ENCODE data around the gene PLCXD3. TPM values are rescaled to one million over a fixed set of nuclear protein-coding genes. Genes with fewer than 3 reads are reported as not detected.

Gene PLCXD3
- total and polyA plus RNA-seq, 2 of the 4 experiments (the other 2 are of a cell fraction), result under 0.01 to 0.02 TPM

DNA sequence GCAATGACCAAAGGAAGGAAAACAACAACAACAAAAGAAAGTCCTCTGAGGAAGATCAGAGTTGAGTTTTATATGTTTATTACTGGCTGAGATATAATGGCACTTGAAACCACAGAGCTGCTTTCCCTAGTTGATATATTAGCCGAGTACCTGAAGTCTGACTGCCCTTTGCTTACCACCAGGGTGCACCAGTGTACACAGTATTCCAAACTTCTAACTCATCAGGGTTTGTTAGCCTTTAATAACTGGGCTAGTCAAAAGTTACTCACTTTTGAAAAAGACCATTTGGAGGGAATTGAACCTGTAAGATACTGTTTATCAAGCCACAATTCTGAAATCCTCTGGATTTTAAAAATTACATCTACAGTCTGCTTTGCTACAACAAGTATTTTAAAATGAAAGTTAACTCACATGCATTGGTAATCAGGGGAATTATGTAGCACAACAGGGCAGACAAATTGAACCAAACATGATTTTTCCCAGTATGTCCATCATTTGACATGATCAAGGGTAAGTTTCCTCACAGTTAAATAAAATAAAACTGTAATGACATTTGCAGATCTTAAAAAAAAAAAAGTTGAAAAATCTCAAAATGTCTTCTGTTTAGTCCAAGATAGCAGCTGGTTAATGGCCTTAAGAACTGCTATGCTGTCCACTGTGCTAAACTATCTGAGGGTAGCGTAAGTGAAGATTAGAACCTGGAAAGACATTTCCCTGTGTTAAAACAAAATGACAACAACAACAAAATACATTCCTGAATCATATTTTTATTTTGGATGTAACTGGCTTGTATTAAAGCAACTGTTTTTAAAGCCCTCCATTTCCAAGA is 239.8 kb downstream of the PLCXD3 start:
- no peak overlapping the region; the same call in 1 of the 2 replicates for H3K9ac ChIP-seq (ENCODE audit: low read depth, low read length)
- WGBS, 2 experiments (ENCODE audit: extremely low coverage in 2 of 2, insufficient read length in 1 of 2), result no CpG with 5 or more reads among the region's 2 CpGs
- H3K27ac ChIP-seq (ENCODE audit: insufficient read depth, low read length), result no peak overlapping the region
- TF ChIP-seq RAD21 (IDR thresholded peaks at IDR 0.05; ENCODE audit: low read length) (peak; percentile 77), SMC3 (IDR thresholded peaks at IDR 0.05; ENCODE audit: low read depth, low read length) (peak; percentile 85), RCOR1 (IDR thresholded peaks at IDR 0.05; ENCODE audit: insufficient replicate concordance, low read length) (no peak)
- TF ChIP-seq, protein P1, sequence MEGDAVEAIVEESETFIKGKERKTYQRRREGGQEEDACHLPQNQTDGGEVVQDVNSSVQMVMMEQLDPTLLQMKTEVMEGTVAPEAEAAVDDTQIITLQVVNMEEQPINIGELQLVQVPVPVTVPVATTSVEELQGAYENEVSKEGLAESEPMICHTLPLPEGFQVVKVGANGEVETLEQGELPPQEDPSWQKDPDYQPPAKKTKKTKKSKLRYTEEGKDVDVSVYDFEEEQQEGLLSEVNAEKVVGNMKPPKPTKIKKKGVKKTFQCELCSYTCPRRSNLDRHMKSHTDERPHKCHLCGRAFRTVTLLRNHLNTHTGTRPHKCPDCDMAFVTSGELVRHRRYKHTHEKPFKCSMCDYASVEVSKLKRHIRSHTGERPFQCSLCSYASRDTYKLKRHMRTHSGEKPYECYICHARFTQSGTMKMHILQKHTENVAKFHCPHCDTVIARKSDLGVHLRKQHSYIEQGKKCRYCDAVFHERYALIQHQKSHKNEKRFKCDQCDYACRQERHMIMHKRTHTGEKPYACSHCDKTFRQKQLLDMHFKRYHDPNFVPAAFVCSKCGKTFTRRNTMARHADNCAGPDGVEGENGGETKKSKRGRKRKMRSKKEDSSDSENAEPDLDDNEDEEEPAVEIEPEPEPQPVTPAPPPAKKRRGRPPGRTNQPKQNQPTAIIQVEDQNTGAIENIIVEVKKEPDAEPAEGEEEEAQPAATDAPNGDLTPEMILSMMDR (conservative IDR thresholded peaks at IDR 0.05; ENCODE audit: low read depth, low read length), result peak; percentile 80
- H3K36me3 ChIP-seq (ENCODE audit: control insufficient read depth, insufficient read depth, low read length), result no peaks in the 10 kb centered on the region
- H2BK15ac ChIP-seq (ENCODE audit: low read depth, low read length), result 0 out of 3 replicates have a peak overlapping the region, but pooled peaks have one; percentile 55
- no peak overlapping the region for H2AK5ac ChIP-seq (ENCODE audit: low read depth, low read length)
- POLR2A ChIA-PET (ENCODE audit: unreplicated experiment), result no interaction called here
- H3K4me1 ChIP-seq (ENCODE audit: control insufficient read depth, insufficient read depth, low read length), result peaks cover 6% of the 10 kb centered on the region
- H2AFZ ChIP-seq (replicated peaks; ENCODE audit: low read length, poor library complexity), result no peak overlapping the region
- H3K27me3 ChIP-seq (ENCODE audit: control insufficient read depth, insufficient read depth, low read length), result no peaks in the 10 kb centered on the region
- ATAC-seq (ENCODE audit: low read depth) (peak; percentile 89), DNase-seq (peak; percentile 76)
- H2AK9ac ChIP-seq (replicated peaks; ENCODE audit: low read depth, low read length, poor library complexity), result no peak overlapping the region
- BruUV-seq (replicated peaks), result no TSS peak
- H3K56ac ChIP-seq (ENCODE audit: extremely low read depth, insufficient read depth, low read length), result no peak overlapping the region
- H4K8ac ChIP-seq (ENCODE audit: low read depth in 2 of 2, low read length in 2 of 2), result 0 out of 4 replicates have a peak overlapping the region, but pooled peaks of 1 of the 2 experiments have one; percentile 26
- H3K18ac ChIP-seq (ENCODE audit: low read depth, low read length), result no peak overlapping the region; the same call in 1 of the 2 replicates
- intact Hi-C loops (cut with micrococcal nuclease), result loop anchor here (2.0 to 5.0 kb wide), 4 partner anchors 76 to 367 kb away; no protein-coding TSS in a partner anchor
- no peaks in the 10 kb centered on the region for H3K9me1 ChIP-seq (ENCODE audit: insufficient read depth, low read length)
- 0 out of 2 replicates have a peak overlapping the region, but pooled peaks have one; percentile 70 for H2BK20ac ChIP-seq (ENCODE audit: low read depth, low read length)
- no peak overlapping the region for H3K4me2 ChIP-seq (ENCODE audit: low read depth, low read length)
- H3K79me1 ChIP-seq (ENCODE audit: low read depth in 1 of 2, low read length in 2 of 2), result no peaks in the 10 kb centered on the region
- no peak overlapping the region; the same call in 1 of the 2 replicates for H4K5ac ChIP-seq (ENCODE audit: low read depth, low read length)
- no peaks in the 10 kb centered on the region for H3K9me3 ChIP-seq (ENCODE audit: control insufficient read depth, insufficient read depth, low read length)
- H2BK120ac ChIP-seq (ENCODE audit: low read depth, low read length), result peak overlapping the region; percentile 28; the same call in 1 of the 2 replicates
- H2BK5ac ChIP-seq (ENCODE audit: low read depth, low read length, poor library complexity, severe bottlenecking), result peak overlapping the region; percentile 17
- H3K23ac ChIP-seq (ENCODE audit: low read depth, low read length), result no peak overlapping the region
- no peak overlapping the region for H3K14ac ChIP-seq (replicated peaks; ENCODE audit: low read depth, low read length)
- H3K4me3 ChIP-seq (ENCODE audit: insufficient read depth, low read depth, low read length), result no peak overlapping the region
- dilution Hi-C loops (cut with HindIII; ENCODE audit: low sequenced_read_pairs, unreplicated experiment), result no loop called here
- no peaks in the 10 kb centered on the region for H4K20me1 ChIP-seq (ENCODE audit: insufficient read depth, low read length)
- peak overlapping the region; percentile 69; the same call in 1 of the 2 replicates for H4K91ac ChIP-seq (ENCODE audit: insufficient read depth, low read depth, low read length)
- H3K4ac ChIP-seq (ENCODE audit: low read depth, low read length), result no peak overlapping the region; the same call in 1 of the 2 replicates
- in situ Hi-C loops (cut with MboI; ENCODE audit: low sequenced_read_pairs), result loop anchor here (25.0 kb wide), 1 partner anchor 567 kb away; no protein-coding TSS in a partner anchor
- CTCF ChIA-PET, result interaction anchor here (0.5 to 1.1 kb wide), 8 partner anchors 9 to 368 kb away, joined by 3 to 7 read pairs (median 4); no protein-coding TSS in a partner anchor

All from IMR-90 (cell line).